Measurements from ENCODE around the gene BANF1. TPM values are rescaled to one million over a fixed set of nuclear protein-coding genes. Genes with fewer than 3 reads are reported as not detected.

BANF1 gene
- total and polyA plus RNA-seq, 2 experiments from 2014 or later: 31.6 to 330 TPM

DNA sequence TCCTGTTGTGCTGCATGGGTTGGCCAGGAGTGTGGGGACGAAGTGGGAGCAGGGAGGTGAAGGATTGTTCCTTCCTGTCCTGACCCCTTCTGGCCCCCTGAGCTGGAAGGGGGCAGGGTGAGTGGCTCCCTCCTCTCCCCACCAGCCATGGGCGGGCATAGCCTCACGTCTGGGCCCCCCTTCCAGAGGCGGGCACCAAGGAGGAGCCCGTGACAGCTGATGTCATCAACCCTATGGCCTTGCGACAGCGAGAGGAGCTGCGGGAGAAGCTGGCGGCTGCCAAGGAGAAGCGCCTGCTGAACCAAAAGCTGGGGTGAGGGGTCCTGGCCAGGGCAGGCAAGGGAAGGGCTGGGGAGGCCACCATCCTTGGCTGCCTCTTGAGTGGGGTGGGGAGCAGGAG lies 37.4 kb upstream of the BANF1 start:
- peaks cover 67% of the 10 kb centered on the region for H3K79me2 ChIP-seq (ENCODE audit: insufficient read depth)
- peaks cover 11% of the 10 kb centered on the region; the same call in 1 of the 2 replicates for H3K36me3 ChIP-seq (ENCODE audit: low read depth)
- no peak overlapping the region for H2AFZ ChIP-seq
- H3K4me1 ChIP-seq (ENCODE audit: insufficient read depth): peaks cover 17% of the 10 kb centered on the region
- H3K27ac ChIP-seq: no peak overlapping the region
- H3K4me2 ChIP-seq (ENCODE audit: unreplicated experiment): no peak overlapping the region
- no peak overlapping the region for H3K4me3 ChIP-seq
- in situ Hi-C loops (cut with MboI): no loop called here
- no peaks in the 10 kb centered on the region for H3K9me3 ChIP-seq (ENCODE audit: low read depth)
- no peak overlapping the region for H3K9ac ChIP-seq
- DNase-seq: no peak
- no peaks in the 10 kb centered on the region for H4K20me1 ChIP-seq (ENCODE audit: insufficient read depth)
- no peaks in the 10 kb centered on the region for H3F3A ChIP-seq (ENCODE audit: insufficient read depth)
- TF ChIP-seq EZH2phosphoT487 (IDR thresholded peaks at IDR 0.05; ENCODE audit: insufficient read depth, low read depth): no peak
- no peak for TF ChIP-seq EZH2 (IDR thresholded peaks at IDR 0.05; ENCODE audit: insufficient read depth, poor library complexity, severe bottlenecking)
- no peaks in the 10 kb centered on the region for H3K27me3 ChIP-seq (replicated peaks; ENCODE audit: insufficient read depth)
- 83 to 84% methylated on average over 10 of the region's 10 CpGs for WGBS, 2 experiments (ENCODE audit: low coverage in 1 of 2, low lambda C conversion rate in 2 of 2, missing lambda C conversion rate in 2 of 2)
- no peaks in the 10 kb centered on the region for H3K9me2 ChIP-seq (ENCODE audit: insufficient read depth)

DNA sequence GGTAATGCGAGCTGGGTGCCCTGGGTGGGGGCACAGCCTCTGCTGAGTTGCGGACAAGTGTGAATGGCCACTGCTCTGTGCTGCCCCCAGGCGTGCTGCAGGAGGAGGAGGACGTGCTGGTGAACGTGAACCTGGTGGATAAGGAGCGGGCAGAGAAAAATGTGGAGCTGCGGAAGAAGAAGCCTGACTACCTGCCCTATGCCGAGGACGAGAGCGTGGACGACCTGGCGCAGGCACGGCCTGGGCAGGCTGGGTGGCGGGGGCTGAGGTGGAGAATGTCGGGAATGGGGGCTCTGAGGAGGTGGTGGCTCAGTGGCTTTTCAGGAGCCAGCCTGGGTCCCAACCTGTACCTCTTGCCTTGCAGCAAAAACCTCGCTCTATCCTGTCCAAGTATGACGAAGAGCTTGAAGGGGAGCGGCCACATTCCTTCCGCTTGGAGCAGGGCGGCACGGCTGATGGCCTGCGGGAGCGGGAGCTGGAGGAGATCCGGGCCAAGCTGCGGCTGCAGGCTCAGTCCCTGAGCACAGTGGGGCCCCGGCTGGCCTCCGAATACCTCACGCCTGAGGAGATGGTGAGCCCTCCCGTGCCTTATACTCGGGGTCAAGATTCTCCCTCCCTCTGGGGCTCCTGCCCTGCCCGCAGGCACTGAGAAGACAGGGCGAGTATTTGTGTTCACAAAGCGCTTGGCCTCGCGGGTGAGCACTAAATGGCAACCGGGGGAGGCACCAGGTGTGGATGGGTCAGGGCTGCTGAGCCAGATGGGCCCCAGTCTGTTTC lies 36.1 kb upstream of the BANF1 start:
- Histone ChIP-seq H3K36me3 (ENCODE audit: low read depth) (peaks cover 11% of the 10 kb centered on the region; the same call in 1 of the 2 replicates), H3K9ac (no peak overlapping the region), H3F3A (ENCODE audit: insufficient read depth) (no peaks in the 10 kb centered on the region), H3K27me3 (replicated peaks; ENCODE audit: insufficient read depth) (no peaks in the 10 kb centered on the region), H4K20me1 (ENCODE audit: insufficient read depth) (no peaks in the 10 kb centered on the region), H3K27ac (no peak overlapping the region), H3K9me3 (ENCODE audit: low read depth) (no peaks in the 10 kb centered on the region), H3K4me2 (ENCODE audit: unreplicated experiment) (no peak overlapping the region), H3K9me2 (ENCODE audit: insufficient read depth) (no peaks in the 10 kb centered on the region), H3K4me1 (ENCODE audit: insufficient read depth) (peaks cover 17% of the 10 kb centered on the region), H2AFZ (no peak overlapping the region), H3K4me3 (no peak overlapping the region), H3K79me2 (ENCODE audit: insufficient read depth) (peaks cover 73% of the 10 kb centered on the region)
- TF ChIP-seq EZH2phosphoT487 (IDR thresholded peaks at IDR 0.05; ENCODE audit: insufficient read depth, low read depth) (no peak), EZH2 (IDR thresholded peaks at IDR 0.05; ENCODE audit: insufficient read depth, poor library complexity, severe bottlenecking) (no peak)
- 92 to 93% methylated on average over 35 of the region's 36 CpGs for WGBS, 2 experiments (ENCODE audit: low coverage in 1 of 2, low lambda C conversion rate in 2 of 2, missing lambda C conversion rate in 2 of 2)
- DNase-seq: no peak
- in situ Hi-C loops (cut with MboI): no loop called here

DNA sequence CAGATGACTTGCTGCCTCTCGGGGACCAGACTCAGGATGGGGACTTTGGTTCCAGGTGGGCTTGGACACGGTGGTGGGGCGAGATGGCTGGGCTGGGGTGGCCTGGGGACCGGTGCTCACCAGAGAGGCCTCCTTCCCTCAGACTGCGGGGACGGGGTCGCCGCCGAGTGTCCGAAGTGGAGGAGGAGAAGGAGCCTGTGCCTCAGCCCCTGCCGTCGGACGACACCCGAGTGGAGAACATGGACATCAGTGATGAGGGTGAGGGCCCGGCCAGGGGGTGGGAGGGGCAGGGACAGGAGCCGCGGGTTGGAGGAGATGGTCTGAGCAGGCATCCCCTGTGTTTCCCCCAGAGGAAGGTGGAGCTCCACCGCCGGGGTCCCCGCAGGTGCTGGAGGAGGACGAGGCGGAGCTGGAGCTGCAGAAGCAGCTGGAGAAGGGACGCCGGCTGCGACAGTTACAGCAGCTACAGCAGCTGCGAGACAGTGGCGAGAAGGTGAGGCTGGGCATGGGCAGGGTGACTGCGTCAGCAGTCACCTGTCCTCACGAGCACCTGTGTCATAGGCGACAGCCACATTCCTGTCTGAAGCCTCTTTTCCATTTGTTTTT lies 34.9 kb upstream of the BANF1 start:
- in situ Hi-C loops (cut with MboI): no loop called here
- peaks cover 10% of the 10 kb centered on the region; the same call in 1 of the 2 replicates for H3F3A ChIP-seq (ENCODE audit: insufficient read depth)
- H3K36me3 ChIP-seq (ENCODE audit: low read depth): peaks cover 11% of the 10 kb centered on the region; the same call in 1 of the 2 replicates
- no peak overlapping the region for H3K4me3 ChIP-seq
- peaks cover 16% of the 10 kb centered on the region for H3K4me1 ChIP-seq (ENCODE audit: insufficient read depth)
- whole genome bisulfite sequencing, 2 experiments (ENCODE audit: low coverage in 1 of 2, low lambda C conversion rate in 2 of 2, missing lambda C conversion rate in 2 of 2): 94 to 97% methylated on average over 17 to 30 of the region's 30 CpGs
- H2AFZ ChIP-seq: no peak overlapping the region
- H3K79me2 ChIP-seq (ENCODE audit: insufficient read depth): peaks cover 65% of the 10 kb centered on the region
- no peaks in the 10 kb centered on the region for H3K9me2 ChIP-seq (ENCODE audit: insufficient read depth)
- no peak overlapping the region for H3K4me2 ChIP-seq (ENCODE audit: unreplicated experiment)
- no peak overlapping the region for H3K27ac ChIP-seq
- DNase-seq: no peak
- TF ChIP-seq EZH2phosphoT487 (IDR thresholded peaks at IDR 0.05; ENCODE audit: insufficient read depth, low read depth): no peak
- no peak overlapping the region for H3K9ac ChIP-seq
- no peaks in the 10 kb centered on the region for H4K20me1 ChIP-seq (ENCODE audit: insufficient read depth)
- H3K9me3 ChIP-seq (ENCODE audit: low read depth): no peaks in the 10 kb centered on the region
- no peaks in the 10 kb centered on the region for H3K27me3 ChIP-seq (replicated peaks; ENCODE audit: insufficient read depth)

DNA sequence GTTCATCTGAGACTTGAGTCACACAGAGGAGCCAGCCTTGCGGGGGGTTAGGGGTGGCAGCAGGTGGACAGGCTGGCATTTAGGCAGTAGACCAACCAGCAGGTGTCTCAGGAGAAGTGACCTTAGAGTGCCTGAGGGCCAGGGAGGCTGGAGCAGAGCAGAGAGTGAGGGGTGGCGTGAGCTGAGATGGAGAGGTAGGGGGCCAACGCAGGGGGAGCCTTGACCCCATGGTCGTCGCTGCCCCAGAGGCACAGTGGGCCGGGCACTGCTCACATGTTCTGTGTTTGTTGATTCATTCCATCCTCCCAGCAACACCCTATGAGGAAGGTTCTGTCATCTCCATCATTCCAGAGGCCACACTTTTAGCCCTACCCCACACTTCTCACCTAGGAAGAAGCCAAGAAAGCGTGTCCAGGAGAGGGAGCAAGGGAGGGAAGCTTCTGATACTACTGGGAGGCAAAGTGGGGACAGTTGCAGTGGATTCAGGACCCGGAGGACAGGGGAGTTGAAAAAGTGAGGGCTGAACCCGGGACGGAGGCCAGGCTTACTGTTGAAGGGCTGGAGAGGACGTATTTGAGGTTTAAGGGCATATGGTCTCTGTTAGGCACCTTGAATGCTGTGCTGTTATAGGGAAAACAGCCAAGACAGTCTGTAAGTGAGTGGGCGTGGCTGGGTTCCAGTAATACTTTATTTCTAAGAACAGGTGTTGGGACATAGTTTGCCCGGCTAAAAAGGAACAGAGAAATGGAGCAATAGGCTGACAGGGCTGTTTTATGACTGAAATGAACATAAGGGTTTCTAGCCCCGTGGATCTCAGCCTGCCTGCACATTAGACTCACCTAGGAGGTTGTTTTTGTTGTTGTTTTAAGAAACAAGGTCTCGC lies 33.5 kb upstream of the BANF1 start:
- Histone ChIP-seq H3K4me1 (ENCODE audit: insufficient read depth) (peaks cover 2% of the 10 kb centered on the region; the same call in 1 of the 2 replicates), H3K27me3 (replicated peaks; ENCODE audit: insufficient read depth) (no peaks in the 10 kb centered on the region), H3K4me3 (no peak overlapping the region), H3F3A (ENCODE audit: insufficient read depth) (peaks cover 13% of the 10 kb centered on the region; the same call in 1 of the 2 replicates), H2AFZ (no peak overlapping the region), H4K20me1 (ENCODE audit: insufficient read depth) (no peaks in the 10 kb centered on the region), H3K9ac (no peak overlapping the region), H3K36me3 (ENCODE audit: low read depth) (peaks cover 11% of the 10 kb centered on the region; the same call in 1 of the 2 replicates), H3K4me2 (ENCODE audit: unreplicated experiment) (no peak overlapping the region), H3K79me2 (ENCODE audit: insufficient read depth) (peaks cover 51% of the 10 kb centered on the region), H3K27ac (no peak overlapping the region), H3K9me3 (ENCODE audit: low read depth) (no peaks in the 10 kb centered on the region), H3K9me2 (ENCODE audit: insufficient read depth) (no peaks in the 10 kb centered on the region)
- in situ Hi-C loops (cut with MboI): no loop called here
- WGBS, 2 experiments (ENCODE audit: low coverage in 1 of 2, low lambda C conversion rate in 2 of 2, missing lambda C conversion rate in 2 of 2): 83 to 89% methylated on average over 15 of the region's 15 CpGs
- no peak for TF ChIP-seq EZH2 (IDR thresholded peaks at IDR 0.05; ENCODE audit: insufficient read depth, poor library complexity, severe bottlenecking)
- TF ChIP-seq EZH2phosphoT487 (IDR thresholded peaks at IDR 0.05; ENCODE audit: insufficient read depth, low read depth): no peak
- DNase-seq: peak; percentile 19

Measured in GM23248 (cell line).